Measurements from ENCODE around the gene MAP2. TPM values are rescaled to one million over a fixed set of nuclear protein-coding genes. Genes with fewer than 3 reads are reported as not detected.

Gene MAP2
- polyA plus RNA-seq, 1 donor (not counting 4 experiments of a cell fraction or from before 2014, with no cell fraction given) = 16.2 TPM

- Histone ChIP-seq H3K4me1 (ENCODE audit: control insufficient read depth, extremely low read depth, insufficient read depth, low read length) (no peaks in the 10 kb centered on the region), H3K9me3 (ENCODE audit: control insufficient read depth, low read depth, low read length) (no peaks in the 10 kb centered on the region), H2AFZ (ENCODE audit: control insufficient read depth, low read length) (no peak overlapping the region), H3K27me3 (ENCODE audit: control insufficient read depth, extremely low read depth, insufficient read depth, low read length) (no peaks in the 10 kb centered on the region), H4K20me1 (ENCODE audit: control insufficient read depth, extremely low read depth, insufficient read depth, low read length) (no peaks in the 10 kb centered on the region), H3K9me1 (ENCODE audit: control insufficient read depth, extremely low read depth, insufficient read depth, low read length) (no peaks in the 10 kb centered on the region), H3K36me3 (ENCODE audit: control insufficient read depth in 2 of 2, extremely low read depth in 1 of 2, insufficient read depth in 2 of 2, low read length in 2 of 2) (no peaks in the 10 kb centered on the region), H3K9ac (ENCODE audit: control insufficient read depth, extremely low read depth, insufficient read depth, low read length) (no peak overlapping the region), H3K4me3 (ENCODE audit: control insufficient read depth in 2 of 3, extremely low read depth in 1 of 3, insufficient read depth in 2 of 3, low read depth in 1 of 3, low read length in 3 of 3) (no peak overlapping the region), H3K79me2 (ENCODE audit: control insufficient read depth, insufficient read depth, low read length) (no peaks in the 10 kb centered on the region), H3K4me2 (ENCODE audit: control insufficient read depth, extremely low read depth, insufficient read depth, low read depth, low read length) (no peak overlapping the region), H3K27ac (ENCODE audit: control insufficient read depth, insufficient read depth, low read length) (no peak overlapping the region)
- TF ChIP-seq EZH2 (IDR thresholded peaks at IDR 0.05; ENCODE audit: low read length) (no peak), CTCF (optimal IDR thresholded peaks at IDR 0.05 in 1 of 3, IDR thresholded peaks at IDR 0.05 in 1 of 3, conservative IDR thresholded peaks at IDR 0.05 in 1 of 3; ENCODE audit: extremely low read depth in 1 of 3, insufficient read depth in 2 of 3, low read length in 3 of 3) (no peak)
- DNase-seq (ENCODE audit: low read depth, low spot score) (no peak), FAIRE-seq (no peak)
- dilution Hi-C loops (cut with MboI; ENCODE audit: extremely low pct_ligation_motif_present, low sequenced_read_pairs) = no loop called here
Measured at GRCh38 chr2:209591021-209591420, 167.2 kb downstream of the MAP2 start.

GRCh38 chr2:209592106-209592505, 168.3 kb downstream of the MAP2 start:
- TF ChIP-seq EZH2 (IDR thresholded peaks at IDR 0.05; ENCODE audit: low read length) (no peak), CTCF (optimal IDR thresholded peaks at IDR 0.05 in 1 of 3, IDR thresholded peaks at IDR 0.05 in 1 of 3, conservative IDR thresholded peaks at IDR 0.05 in 1 of 3; ENCODE audit: extremely low read depth in 1 of 3, insufficient read depth in 2 of 3, low read length in 3 of 3) (no peak)
- FAIRE-seq (no peak), DNase-seq (ENCODE audit: low read depth, low spot score) (no peak)
- Histone ChIP-seq H3K4me2 (ENCODE audit: control insufficient read depth, extremely low read depth, insufficient read depth, low read depth, low read length) (no peak overlapping the region), H3K27me3 (ENCODE audit: control insufficient read depth, extremely low read depth, insufficient read depth, low read length) (no peaks in the 10 kb centered on the region), H3K4me1 (ENCODE audit: control insufficient read depth, extremely low read depth, insufficient read depth, low read length) (no peaks in the 10 kb centered on the region), H4K20me1 (ENCODE audit: control insufficient read depth, extremely low read depth, insufficient read depth, low read length) (no peaks in the 10 kb centered on the region), H3K9ac (ENCODE audit: control insufficient read depth, extremely low read depth, insufficient read depth, low read length) (no peak overlapping the region), H3K79me2 (ENCODE audit: control insufficient read depth, insufficient read depth, low read length) (no peaks in the 10 kb centered on the region), H3K9me1 (ENCODE audit: control insufficient read depth, extremely low read depth, insufficient read depth, low read length) (no peaks in the 10 kb centered on the region), H3K9me3 (ENCODE audit: control insufficient read depth, low read depth, low read length) (no peaks in the 10 kb centered on the region), H3K36me3 (ENCODE audit: control insufficient read depth in 2 of 2, extremely low read depth in 1 of 2, insufficient read depth in 2 of 2, low read length in 2 of 2) (no peaks in the 10 kb centered on the region), H3K27ac (ENCODE audit: control insufficient read depth, insufficient read depth, low read length) (no peak overlapping the region), H2AFZ (ENCODE audit: control insufficient read depth, low read length) (no peak overlapping the region), H3K4me3 (ENCODE audit: control insufficient read depth in 2 of 3, extremely low read depth in 1 of 3, insufficient read depth in 2 of 3, low read depth in 1 of 3, low read length in 3 of 3) (no peak overlapping the region)
- dilution Hi-C loops (cut with MboI; ENCODE audit: extremely low pct_ligation_motif_present, low sequenced_read_pairs) = no loop called here
